ENCODE data around the gene MFSD6L. TPM values are rescaled to one million over a fixed set of nuclear protein-coding genes. Genes with fewer than 3 reads are reported as not detected.

MFSD6L gene
- total RNA-seq, 1 experiment from 2014 or later, result 4.0 TPM

DNA sequence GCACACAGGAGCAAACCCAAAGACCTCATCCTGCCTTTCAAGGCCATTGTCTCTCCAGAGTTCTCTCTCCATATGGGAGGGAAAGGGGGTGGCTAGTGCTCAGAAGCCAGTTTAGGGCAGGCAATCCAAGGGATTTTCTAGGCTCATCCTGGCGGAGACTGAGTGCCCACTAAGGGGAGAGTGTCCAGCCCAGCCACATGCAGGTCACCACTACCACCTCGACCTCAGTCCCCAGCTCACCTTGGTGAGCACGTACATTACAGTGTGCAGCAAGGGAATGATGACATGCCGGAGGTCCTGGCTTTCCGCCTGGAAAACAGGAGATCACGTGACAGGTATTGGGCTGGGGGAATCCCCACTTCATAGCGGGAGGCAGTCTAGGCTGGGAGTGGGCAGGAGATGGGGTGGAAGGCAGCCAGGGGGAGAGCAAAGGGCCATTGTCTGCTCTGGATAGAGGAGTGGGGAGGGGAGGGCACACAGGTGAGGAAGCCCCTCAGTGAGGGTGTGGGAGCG, 38.5 kb upstream of the MFSD6L start:
- H3K4me1 Mint-ChIP-seq, result peaks cover 25% of the 10 kb centered on the region
- CTCF ChIA-PET, result interaction anchor here (3.4 kb wide), 1 partner anchor 38 kb away, joined by 12 read pairs; the partner anchor contains the start of gene MFSD6L

DNA sequence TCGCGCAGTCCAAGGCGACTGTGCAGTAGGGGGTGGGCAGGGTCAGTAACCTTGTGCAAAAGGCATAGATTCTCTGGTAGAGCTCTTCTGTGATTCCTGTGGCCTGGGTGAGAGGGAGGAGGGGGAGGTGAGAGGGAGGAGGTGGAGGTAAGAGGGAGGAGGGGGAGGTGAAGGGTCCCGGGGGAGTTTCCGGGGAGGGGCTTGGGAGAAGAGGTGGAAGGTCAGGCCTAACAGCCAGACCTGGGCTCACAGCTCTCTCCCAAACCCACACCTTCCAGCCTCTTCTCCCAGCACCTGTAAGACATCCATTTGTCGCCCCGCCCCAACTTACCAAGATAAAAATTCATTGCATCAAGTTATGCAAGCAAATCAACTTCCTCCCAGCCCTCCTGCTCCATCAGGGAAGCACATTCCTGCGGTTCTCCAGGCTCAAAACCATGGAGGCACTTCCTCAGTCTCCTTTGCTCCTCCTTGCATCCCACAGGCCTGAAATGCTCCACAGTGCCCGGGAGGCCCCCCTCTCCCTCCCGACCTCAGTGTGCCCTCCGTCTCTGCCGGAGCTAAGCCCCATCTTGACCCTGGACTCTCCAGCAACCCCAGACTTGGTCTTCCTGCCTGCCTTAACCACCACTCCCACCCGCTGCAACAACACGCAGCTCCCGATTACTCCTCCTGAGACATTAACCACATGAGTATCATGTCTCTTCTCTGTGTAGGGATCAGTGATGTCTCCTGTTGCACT, 37.8 kb upstream of the MFSD6L start:
- no peak for TF ChIP-seq ATF6 (CRISPR knock-in tag; IDR thresholded peaks at IDR 0.05)
- TF ChIP-seq NR2C2 (CRISPR knock-in tag; IDR thresholded peaks at IDR 0.05), result no peak
- no peak for TF ChIP-seq SP1 (CRISPR knock-in tag; conservative IDR thresholded peaks at IDR 0.05)
- TF ChIP-seq, protein P1, sequence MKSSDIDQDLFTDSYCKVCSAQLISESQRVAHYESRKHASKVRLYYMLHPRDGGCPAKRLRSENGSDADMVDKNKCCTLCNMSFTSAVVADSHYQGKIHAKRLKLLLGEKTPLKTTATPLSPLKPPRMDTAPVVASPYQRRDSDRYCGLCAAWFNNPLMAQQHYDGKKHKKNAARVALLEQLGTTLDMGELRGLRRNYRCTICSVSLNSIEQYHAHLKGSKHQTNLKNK (CRISPR knock-in tag; IDR thresholded peaks at IDR 0.05), result no peak
- TF ChIP-seq, protein P2, sequence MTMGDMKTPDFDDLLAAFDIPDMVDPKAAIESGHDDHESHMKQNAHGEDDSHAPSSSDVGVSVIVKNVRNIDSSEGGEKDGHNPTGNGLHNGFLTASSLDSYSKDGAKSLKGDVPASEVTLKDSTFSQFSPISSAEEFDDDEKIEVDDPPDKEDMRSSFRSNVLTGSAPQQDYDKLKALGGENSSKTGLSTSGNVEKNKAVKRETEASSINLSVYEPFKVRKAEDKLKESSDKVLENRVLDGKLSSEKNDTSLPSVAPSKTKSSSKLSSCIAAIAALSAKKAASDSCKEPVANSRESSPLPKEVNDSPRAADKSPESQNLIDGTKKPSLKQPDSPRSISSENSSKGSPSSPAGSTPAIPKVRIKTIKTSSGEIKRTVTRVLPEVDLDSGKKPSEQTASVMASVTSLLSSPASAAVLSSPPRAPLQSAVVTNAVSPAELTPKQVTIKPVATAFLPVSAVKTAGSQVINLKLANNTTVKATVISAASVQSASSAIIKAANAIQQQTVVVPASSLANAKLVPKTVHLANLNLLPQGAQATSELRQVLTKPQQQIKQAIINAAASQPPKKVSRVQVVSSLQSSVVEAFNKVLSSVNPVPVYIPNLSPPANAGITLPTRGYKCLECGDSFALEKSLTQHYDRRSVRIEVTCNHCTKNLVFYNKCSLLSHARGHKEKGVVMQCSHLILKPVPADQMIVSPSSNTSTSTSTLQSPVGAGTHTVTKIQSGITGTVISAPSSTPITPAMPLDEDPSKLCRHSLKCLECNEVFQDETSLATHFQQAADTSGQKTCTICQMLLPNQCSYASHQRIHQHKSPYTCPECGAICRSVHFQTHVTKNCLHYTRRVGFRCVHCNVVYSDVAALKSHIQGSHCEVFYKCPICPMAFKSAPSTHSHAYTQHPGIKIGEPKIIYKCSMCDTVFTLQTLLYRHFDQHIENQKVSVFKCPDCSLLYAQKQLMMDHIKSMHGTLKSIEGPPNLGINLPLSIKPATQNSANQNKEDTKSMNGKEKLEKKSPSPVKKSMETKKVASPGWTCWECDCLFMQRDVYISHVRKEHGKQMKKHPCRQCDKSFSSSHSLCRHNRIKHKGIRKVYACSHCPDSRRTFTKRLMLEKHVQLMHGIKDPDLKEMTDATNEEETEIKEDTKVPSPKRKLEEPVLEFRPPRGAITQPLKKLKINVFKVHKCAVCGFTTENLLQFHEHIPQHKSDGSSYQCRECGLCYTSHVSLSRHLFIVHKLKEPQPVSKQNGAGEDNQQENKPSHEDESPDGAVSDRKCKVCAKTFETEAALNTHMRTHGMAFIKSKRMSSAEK (CRISPR knock-in tag; IDR thresholded peaks at IDR 0.05; ENCODE audit: borderline replicate concordance), result no peak
- TF ChIP-seq MXD4 (CRISPR knock-in tag; IDR thresholded peaks at IDR 0.05; ENCODE audit: borderline replicate concordance), result no peak
- TF ChIP-seq ZNF121 (CRISPR knock-in tag; IDR thresholded peaks at IDR 0.05), result no peak
- no peak for TF ChIP-seq ZNF512 (CRISPR knock-in tag; IDR thresholded peaks at IDR 0.05; ENCODE audit: borderline replicate concordance)
- no peak for TF ChIP-seq FOXJ3 (CRISPR knock-in tag; IDR thresholded peaks at IDR 0.05; ENCODE audit: borderline replicate concordance)
- TF ChIP-seq JUN (CRISPR knock-in tag; IDR thresholded peaks at IDR 0.05), result no peak
- TF ChIP-seq MAX (CRISPR knock-in tag; IDR thresholded peaks at IDR 0.05), result no peak
- TF ChIP-seq NFYB (CRISPR knock-in tag; conservative IDR thresholded peaks at IDR 0.05; ENCODE audit: low read depth), result no peak
- CTCF ChIA-PET, result interaction anchor here (0.6 to 3.4 kb wide), 2 partner anchors 38 to 58 kb away, joined by 3 to 12 read pairs; partner anchors contain the start of gene MFSD6L
- Mint-ChIP-seq H3K27me3 (ENCODE audit: low read depth) (peaks cover 2% of the 10 kb centered on the region), H3K27ac (no peak overlapping the region), H3K4me1 (peaks cover 25% of the 10 kb centered on the region), H3K4me3 (no peak overlapping the region), H3K9me3 (0 out of 2 replicates have a peak, but pooled peaks cover 10% of the 10 kb centered on the region), H3K36me3 (no peaks in the 10 kb centered on the region)
- DNase-seq (ENCODE audit: low spot score) (no peak), ATAC-seq (no peak)
- POLR2A ChIA-PET, result interaction anchor here (0.5 kb wide), 1 partner anchor 248 kb away, joined by 5 read pairs; no protein-coding TSS in a partner anchor

More for the DNA sequence above, 38.5 kb upstream of the MFSD6L start:
- no peak for ATAC-seq
- H3K9me3 Mint-ChIP-seq, result 0 out of 2 replicates have a peak, but pooled peaks cover 10% of the 10 kb centered on the region
- H3K36me3 Mint-ChIP-seq, result no peaks in the 10 kb centered on the region
- H3K27ac Mint-ChIP-seq, result no peak overlapping the region
- TF ChIP-seq USF1 (CRISPR knock-in tag; IDR thresholded peaks at IDR 0.05) (peak; percentile 62; the same call in 1 of the 2 replicates), USF2 (CRISPR knock-in tag; IDR thresholded peaks at IDR 0.05) (peak; percentile 79), OVOL2 (CRISPR knock-in tag; IDR thresholded peaks at IDR 0.05; ENCODE audit: borderline replicate concordance) (no peak), GTF2I (CRISPR knock-in tag; conservative IDR thresholded peaks at IDR 0.05) (no peak), EMX1 (CRISPR knock-in tag; IDR thresholded peaks at IDR 0.05) (no peak), SP1 (CRISPR knock-in tag; conservative IDR thresholded peaks at IDR 0.05) (0 out of 2 replicates have a peak, but pooled peaks have one; percentile 32)
- POLR2A ChIA-PET, result interaction anchor here (0.5 kb wide), 1 partner anchor 247 kb away, joined by 5 read pairs; no protein-coding TSS in a partner anchor
- H3K4me3 Mint-ChIP-seq, result no peak overlapping the region
- H3K27me3 Mint-ChIP-seq (ENCODE audit: low read depth), result peaks cover 3% of the 10 kb centered on the region
- no peak for DNase-seq (ENCODE audit: low spot score)

Measured in WTC11 (cell line).